HG02642 (cell line): ENCODE results near the gene NFYA.

Source experiments
- ATAC-seq: cut with Tn5 transposase; IDR thresholded peaks from one replicate; pipeline ENCODE4 v1.9.1; 2021; ENCODE audit warnings: mild to moderate bottlenecking; ENCODE audit not compliant: unreplicated experiment, poor library complexity

The NFYA gene

DNA sequence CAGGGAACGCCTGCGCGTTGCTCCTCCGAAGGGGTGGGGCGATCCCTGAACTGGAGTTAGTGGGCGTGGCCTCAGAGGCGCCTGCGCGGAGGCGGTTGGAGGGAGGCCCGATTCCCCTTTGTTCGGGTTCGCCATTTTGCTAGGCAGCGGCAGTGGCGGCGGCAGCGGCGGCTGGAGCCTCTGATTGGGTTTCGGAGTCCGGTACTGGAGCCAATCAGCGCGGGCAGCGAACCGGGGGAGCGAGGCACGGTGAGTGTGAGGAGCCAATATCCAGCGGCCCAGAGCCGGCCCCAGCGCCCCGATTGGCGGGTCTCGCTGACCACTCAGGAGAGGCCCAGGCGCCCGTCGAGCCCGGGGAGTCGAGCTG is at the start of gene NFYA:
TSS of gene NFYA (plus strand) at position 139 of the 367 bp plus-strand sequence. CDS start 6,116 bp downstream, outside the sequence.
- peak; percentile 72 for ATAC-seq

DNA sequence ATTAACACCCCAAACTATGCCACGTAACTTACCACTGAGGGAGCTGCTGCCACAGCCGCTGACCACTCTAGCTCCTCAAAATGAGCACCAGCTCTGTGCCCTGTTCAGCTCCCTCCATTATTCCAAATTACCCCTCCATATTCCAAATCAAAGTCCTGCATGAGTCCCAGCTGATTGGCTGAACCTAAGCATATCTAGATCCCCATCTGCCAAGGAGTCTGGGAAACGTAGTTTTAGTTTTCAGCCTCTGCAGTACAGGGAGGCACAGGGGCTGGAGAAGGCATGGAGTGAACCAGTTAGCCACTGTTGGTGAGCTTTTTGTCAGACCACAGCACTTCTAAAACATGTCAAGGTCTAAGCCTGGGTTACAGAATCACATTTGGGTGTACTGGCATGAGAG is 49.7 kb upstream of the NFYA start:
- ATAC-seq, result no peak

DNA sequence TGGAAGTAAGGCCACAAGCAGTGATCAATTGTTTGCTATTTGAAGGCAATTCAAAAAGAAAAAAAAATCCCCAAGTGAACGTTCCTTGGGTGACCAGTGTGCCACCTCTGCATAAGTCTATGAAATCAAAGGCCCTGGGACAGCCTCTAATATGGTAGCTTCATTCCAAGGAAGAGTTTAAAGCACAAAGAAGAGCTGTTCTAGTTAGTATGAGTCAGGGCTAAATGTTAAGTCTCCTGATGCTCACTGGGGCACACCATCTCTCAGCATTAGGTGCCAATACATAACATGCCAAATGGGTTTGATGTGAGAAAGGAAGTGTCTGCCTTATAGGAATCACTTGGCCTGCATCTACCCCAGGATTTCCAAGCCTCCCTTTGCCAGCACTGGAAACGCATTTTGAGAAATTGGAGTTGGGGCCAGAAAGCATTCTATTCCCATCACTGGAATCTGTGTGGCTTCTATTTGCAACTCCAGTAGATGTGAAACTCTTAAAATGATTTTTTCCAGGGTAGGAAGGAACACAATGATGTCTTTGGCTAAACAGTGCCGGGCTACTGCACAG is 46.7 kb upstream of the NFYA start:
- no peak for ATAC-seq

DNA sequence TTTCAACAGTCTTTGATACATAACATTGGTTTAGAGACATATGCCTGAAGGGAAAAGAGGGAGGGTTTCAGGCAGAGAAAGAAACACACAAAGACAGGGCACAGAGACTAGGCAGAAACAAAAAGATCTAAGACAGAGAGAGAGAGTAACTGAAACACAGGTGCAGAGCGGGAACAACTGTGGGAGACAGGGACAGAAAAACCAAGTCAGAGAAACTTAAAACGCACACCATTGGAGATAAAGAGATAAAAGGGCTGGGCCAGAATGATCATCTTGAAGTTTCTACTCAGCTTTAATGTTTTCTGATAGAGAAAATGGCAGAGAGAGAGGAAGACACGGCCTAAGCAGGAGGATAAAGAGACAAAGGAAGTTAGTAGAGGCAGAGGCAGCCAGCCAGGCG is 45.5 kb upstream of the NFYA start:
- no peak for ATAC-seq

DNA sequence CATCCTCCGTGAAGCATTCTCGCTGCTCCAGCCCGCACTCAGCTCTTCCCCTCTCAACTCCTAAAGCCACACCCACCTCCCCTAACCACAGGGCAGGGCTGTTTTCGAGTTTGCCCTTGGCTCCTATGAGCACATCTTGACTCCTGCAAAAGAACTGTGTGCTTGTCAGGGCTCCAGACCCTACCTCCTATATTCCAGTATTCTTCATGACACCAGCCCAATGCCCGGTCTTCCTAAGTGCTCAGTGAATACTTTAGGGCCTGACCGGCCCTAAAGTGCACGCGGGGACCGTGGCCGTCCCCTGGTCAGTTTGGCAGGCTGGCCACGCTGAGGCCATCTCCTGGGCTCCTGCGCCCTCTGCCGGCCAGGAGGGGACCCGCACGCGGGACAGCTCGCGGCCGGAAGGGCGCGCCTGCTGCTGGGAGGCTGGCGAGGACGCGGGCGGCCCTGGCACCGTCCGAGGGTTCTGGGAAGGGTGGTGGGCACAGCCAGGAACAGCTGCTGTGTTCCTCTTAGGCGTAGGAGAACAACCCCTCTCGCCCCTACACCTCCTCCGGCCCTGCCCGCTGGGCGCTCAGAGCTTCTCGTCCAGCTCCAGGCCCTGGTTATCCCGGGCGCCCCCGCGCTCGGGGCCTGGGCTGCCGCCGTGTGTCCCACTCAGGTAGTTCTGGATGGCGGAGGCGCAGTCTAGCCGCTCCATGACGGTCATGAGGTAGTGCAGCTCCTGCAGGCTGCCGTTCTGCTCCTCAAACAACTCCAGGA is 44.8 kb upstream of the NFYA start:
- peak; percentile 92 for ATAC-seq

DNA sequence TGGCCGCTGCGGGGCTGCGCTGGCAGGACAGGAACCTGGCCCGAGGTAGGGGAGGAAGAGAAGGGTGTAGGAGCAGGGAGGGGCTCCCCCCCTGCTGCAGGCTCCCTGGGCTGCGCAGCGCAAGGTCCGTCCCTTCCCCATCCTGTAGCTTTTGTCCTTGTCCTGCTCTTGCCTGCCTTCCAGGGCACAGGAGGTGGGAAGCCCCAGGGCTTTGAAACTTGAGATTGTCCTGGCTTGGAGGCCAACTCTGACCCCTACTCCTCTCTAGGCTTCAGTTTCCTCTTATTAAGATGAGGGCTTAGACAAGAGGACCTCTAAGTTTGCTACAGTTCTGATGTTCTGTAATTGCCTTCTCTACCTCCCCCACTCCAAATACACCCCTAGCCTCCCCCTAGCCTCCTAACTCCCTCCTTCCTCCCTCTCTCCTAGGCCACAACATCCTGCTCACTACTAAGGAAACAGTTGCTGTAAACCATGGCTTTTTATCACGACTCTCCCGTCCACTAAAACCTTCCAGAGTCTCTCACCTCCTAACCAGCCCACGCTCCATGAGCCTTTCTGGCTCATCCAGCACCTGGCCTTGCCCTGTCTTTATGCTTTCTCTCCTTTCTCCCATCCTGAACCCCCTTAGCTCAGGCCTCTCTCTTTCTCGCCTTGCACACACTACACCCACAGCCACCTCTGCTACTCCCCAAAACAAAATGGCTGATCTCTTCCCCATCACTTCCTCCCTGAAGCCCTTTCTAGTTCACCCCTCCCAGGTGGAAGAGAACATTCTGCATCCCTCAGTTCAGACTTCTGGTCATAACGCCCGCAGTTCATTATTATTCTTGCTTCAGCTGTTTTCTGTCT is 44.0 kb upstream of the NFYA start:
- peak; percentile 51 for ATAC-seq

DNA sequence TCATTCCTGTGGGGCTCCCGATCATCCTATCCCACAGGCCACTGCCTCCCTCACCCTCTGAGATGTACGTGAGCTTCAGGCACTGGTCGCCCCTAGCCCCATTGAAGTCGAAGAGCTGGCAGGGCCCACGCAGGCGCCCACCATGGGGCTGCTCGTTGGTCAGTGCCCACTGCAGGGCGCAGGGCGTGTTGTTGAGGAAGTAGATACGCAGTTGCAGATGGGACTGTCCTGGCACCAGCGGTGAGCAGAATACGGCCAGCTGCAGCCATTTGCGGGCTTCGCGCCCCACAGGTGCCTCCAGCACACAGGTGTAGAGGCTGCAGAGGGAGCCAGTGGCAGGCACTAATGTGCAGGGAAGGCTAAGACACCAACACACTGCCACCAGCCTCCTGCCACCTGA is 39.9 kb upstream of the NFYA start:
- ATAC-seq, result no peak

DNA sequence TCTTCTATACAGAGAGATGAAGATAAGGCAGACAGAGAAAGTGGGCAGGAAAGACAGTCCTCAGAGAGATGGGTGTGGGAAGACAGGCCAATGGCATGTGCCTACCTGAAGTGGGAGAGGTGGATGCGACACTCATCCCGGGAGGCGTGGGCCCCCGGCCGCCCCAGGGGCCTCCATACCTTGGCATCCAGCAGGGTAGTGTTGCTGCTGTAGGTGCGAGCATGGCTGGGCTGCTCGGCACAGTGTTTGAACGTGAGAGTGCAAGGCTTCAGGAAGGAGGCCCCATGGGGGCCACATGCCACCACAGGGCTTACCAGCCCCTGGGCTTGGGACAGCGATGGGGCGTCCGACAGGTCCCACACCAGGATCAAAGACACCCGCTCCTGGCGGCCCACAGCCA is 39.0 kb upstream of the NFYA start:
- ATAC-seq, result no peak

DNA sequence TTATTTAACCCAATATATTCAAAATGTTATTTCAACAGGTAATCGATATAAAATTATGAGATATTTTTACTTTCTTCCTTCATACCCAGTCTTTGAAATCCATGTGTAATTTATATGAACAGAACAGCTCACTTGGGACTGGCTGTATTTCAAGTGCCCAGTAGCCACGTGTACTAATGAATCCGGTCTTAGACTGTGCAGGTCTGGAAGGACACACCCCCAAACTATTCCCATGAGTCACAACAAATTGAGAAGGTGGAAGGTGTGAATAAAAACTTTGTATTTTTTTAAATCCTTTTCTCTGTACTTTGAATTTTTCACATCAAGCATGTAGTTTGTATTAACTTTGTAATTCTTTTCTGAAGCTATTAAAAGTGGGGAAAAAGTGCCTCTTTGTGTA is 36.6 kb upstream of the NFYA start:
- ATAC-seq, result no peak

DNA sequence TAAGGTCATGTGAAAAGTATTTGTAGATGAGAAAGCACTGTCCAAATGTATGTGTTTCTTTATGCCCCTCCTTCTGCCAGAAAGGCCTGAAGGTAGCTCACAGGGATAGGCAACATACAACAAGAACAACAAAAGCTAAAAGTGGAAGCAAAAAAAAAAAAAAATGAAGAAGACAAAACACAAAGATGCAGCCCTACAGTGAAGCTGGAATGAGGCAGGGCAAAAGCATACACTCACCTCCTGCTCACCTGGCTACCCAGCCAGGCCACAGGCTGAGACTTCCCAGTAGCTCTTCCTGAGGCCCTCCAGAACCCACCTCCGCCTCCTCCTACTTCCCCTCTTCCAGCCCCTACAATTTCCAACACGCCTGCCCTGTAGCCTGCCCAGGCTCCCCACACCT is 36.2 kb upstream of the NFYA start:
- ATAC-seq, result no peak

DNA sequence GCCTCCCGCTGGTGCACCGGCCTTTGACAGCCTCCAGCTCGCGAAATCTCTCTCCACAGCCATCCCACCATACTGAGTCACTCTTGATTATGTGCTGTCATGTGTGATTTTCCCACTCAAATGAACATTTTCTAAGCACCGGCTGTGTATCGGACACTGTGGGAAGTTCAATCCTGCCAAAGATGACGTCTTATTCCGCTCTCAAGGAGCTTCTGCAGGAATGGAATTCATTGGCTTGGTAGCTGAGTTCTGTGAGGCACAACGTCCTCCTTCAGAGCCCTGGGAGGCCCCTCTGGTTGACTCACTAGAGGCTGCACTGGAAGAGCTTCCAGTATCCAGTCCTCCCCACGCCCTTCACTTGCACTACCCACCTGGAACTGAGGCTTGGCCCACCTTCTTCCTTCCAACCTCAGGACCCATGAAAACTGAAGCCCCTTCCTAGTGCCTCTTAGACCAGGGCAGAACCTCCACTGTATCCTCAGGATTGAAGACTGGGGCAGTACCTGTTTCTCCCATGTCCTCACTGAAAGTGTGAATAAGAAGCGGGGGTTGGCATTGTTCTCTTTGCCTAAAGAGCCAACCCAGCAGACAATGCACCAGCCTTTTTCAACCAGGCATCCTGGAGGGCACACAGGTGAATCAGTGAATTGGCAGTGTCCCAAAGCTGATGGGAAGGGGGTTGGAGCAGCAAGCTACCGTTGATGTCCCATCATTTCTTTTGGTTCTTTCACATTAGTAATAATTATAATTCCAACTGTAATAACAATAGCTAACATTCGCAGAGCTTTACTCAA is 35.5 kb upstream of the NFYA start:
- no peak for ATAC-seq

DNA sequence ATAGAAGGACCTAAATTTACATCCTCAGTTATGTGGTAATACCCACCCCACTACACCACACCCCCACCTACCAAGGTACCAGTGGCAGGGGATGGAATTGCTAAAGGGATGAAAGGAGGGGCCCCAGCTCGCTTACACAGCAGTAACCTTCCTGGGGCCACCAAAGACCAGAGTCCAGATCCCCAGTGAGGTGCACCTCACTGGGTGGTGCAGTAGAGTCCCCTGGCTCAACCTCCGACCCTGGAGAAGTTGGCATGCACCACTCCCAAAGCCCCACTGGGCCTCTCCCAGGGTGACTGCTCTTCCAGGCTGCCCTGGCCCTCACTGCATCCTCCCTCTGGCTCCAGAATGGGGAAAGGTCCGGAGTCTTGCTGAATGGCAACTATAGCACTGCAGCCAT is 34.6 kb upstream of the NFYA start:
- ATAC-seq, result no peak

DNA sequence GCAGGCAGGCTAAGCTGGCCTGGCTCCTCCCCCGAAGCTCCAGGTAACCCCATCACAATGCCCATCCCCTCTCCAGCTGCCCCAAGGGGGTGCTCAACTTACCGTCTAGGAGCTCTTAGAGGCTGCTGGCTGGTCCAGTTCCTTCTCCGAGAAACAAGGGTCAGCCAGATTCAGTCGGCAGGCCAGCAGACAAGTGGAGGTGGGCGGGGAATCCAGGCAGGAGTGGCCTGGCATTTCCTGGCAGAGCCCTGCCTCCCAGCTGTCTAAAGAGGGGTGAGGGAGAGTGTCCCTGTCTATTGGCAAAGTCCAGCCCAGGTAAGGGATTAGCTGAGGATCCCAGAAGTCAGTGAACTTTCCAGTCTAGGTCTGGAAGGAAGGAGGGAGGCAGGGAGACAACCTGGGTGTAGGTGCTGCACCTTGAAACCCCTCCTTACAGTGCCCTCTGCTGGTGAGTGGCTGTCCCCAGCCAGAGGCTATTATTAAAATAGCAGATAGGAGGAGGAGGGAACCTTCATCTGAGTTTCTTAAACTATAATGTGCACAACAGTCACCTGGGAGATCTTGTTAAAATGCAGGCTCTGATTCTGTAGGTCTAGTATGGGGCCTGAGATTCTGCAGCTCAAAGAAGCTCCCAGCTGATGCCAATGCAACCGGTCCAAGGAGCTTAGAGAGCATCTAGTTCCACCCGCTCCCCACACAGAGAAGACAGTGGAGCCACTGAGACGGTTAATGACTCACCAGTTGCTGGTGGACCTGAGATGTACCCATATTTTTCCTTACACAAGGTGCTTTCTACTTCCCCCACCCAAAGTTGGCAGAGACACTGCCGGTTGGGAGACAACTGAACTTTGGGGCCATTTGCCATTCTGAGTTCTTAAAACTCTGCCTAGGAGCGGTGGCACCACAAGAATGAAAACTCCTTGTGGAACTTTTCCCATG is 33.4 kb upstream of the NFYA start, which contains the start of gene UNC5CL:
TSS of gene UNC5CL (minus strand) at position 162 of the 939 bp plus-strand sequence. CDS start 4,147 bp downstream, outside the sequence.
- no peak for ATAC-seq

DNA sequence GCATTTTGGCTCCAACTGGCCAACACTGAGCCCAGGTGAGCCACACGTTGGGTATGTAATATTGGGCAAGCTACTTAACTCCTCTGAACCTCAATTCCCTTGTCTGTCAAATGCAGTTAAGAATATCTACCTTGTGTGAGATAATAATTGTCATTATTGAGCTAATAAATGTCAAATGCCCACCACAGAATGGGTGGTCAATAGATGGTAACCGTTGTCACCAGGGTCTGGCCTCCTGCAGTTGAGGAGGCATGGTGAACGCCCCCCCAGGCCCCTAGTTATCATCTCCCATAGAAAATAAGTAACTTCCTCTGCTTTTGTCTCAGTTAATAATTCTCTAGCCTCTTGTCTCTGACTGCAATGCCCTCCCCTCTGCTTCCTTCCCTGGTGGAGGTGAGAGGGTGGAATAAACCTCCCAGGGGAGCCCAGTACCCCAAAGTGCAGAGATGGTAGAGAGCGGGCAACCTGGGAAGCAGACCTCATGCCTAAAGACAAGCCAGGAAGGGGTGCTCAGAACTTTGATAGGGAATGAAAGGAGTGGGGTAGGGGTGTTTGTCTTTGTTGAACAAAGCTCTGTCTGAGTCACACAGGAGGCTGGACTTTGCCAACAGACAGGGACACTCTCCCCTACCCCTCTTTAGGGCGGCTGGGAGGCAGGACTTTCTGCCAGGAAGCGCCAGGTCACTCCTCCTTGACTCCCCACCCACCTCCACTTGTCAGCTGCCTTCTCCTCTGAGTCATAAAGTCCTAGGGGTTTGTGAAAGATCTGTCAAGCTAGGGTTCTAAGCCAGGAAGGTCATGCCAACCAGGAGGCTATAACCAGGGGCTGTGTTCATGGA is 32.5 kb upstream of the NFYA start:
- no peak for ATAC-seq

DNA sequence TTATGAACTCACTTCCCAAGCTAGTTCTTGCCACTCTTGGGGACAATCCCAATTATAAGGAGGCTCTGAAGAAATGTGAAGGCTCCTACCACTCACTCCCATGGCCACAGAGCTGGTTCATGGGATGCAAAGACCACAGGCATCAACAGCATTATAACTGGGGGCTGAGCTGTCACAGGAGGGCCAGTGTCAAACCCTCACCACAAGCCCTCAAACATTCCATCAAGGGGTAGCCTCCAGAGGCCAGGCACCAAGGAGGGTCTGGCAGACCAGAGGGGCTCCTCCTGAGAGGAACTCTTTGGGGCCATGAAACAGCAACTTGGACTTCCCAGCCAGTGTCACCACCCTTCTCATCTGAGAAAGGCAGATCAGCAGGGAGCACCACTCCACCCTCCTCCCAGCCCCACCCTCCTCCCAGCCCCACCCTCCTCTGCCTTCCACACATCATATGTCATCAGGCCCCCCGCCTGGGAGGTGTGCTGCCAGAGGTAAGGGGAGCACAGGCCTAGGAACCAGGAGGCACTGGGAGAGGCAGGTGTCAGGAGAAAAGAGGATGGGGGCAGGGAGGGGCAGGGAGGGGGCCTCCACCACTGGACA is 31.7 kb upstream of the NFYA start:
- no peak for ATAC-seq

DNA sequence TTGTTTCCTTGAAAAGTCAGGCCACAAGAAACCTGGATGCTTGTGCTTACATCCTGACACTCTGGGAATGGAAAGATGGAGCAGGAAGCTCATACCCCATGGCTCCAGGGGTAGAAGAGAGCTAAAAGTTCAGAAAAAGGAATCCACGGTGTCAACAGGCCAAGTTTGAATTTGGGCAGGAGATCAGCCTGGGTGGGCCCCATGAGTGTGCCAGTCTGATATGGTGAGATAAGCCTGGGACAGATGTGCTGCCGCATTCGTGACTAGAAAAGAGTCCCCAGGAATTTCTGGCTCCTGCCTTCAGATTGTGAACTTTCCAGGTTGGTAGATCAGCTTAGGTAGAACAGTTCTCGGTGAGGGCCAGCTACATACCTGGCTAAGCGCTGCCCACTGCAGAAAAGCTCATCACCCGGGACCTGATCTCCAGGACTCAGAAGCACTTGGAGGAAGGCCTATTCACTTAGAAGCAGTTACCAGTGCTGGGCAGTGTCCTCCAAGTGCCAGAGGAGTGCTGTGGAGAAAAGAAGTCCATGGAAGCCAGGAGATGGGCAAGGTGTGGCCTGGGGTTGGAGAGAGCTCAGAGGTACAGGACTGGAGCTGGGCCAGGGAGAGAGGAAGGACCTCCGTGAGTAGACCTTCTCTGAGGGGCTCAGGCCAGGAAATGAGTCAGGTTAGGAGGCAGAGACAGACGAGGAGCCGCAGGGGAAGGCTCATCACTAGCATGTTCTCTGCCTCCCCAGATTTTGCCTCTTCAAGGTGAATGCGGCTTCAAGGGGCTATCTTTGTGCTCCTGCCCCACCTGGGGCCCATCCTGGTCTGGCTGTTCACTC is 30.3 kb upstream of the NFYA start, which contains the start of gene TSPO2:
TSS of gene TSPO2 (plus strand) at position 242 of the 830 bp plus-strand sequence. CDS start at position 761, 519 bp downstream.
- ATAC-seq, result no peak

DNA sequence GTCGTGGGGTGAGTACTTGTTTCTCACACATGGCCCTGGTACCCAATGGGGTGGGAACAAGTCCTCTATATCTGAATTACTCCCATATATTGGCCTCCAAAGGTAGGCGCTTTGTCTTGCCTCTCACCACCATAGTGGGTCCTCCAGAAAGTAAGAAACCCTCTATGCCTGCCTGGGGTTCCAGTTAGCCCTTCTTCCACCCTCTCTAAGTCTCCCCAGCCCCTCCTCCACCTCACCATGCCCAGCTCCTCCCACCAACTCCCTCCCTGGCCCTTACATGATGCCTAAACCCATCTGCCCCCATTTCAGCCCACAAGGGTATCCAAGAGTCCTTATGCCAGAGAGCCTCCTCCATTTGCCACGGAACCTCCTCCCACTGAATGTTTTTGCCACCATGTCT is 29.6 kb upstream of the NFYA start:
- ATAC-seq, result no peak
